GM12878 (cell line): ENCODE measurements around the gene PLEKHF1. TPM values are rescaled to one million over a fixed set of nuclear protein-coding genes. Genes with fewer than 3 reads are reported as not detected.

ENCODE experiments used
- ATAC-seq: fragments of 200-7000 bp; cut with Tn5 transposase; 3 replicates; pipeline ENCODE4 v1.9.1; 2020; ENCODE audit warnings: mild to moderate bottlenecking, moderate library complexity
- BruUV-seq: library from RNA; stranded (reverse); fragments of 400-500 nt; replicated peaks from 2 replicates; lab custom pipeline; 2021; lab: Mats Ljungman, UMichigan
- CTCF ChIA-PET: fragments of 300-600 bp; sonication (Branson Sonifier 250); formaldehyde crosslinking; extraction: SDS; loops from one replicate; lab custom pipeline; 2021; ENCODE audit warnings: inconsistent platforms; lab: Yijun Ruan, JAX
- POLR2A ChIA-PET: fragments of 350-600 bp; formaldehyde crosslinking; extraction: SDS; loops from one replicate; lab custom pipeline; 2021; ENCODE audit warnings: inconsistent platforms; lab: Charles Lee
- RAD21 ChIA-PET: fragments of 300-600 bp; sonication (Branson Sonifier 250); formaldehyde crosslinking; loops from one replicate; lab custom pipeline; 2023; ENCODE audit warnings: antibody characterized with exemption; ENCODE audit not compliant: unreplicated experiment; lab: Charles Lee
- SMC1A ChIA-PET: fragments of 300-600 bp; sonication (Branson Sonifier 250); formaldehyde crosslinking; loops from one replicate; lab custom pipeline; 2023; ENCODE audit not compliant: unreplicated experiment, uncharacterized antibody; lab: Charles Lee
- DNase-seq: peaks from one replicate; pipeline ENCODE4 v3.0.0-alpha.2; 2011; ENCODE audit warnings: low read depth, low spot score
- FAIRE-seq: peaks from 3 replicates; lab custom pipeline; 2011; peaks lifted over from hg19 to GRCh38; lab: Jason Lieb, UNC
- H2AFZ ChIP-seq: 2 replicates; pipeline ENCODE4 v1.6.0; 2011; ENCODE audit warnings: low read depth, low read length, control low read depth; ENCODE audit not compliant: control insufficient read depth
- H3K27ac ChIP-seq: 2 replicates; pipeline ENCODE4 v1.5.1; 2011; ENCODE audit warnings: control low read depth; ENCODE audit not compliant: control insufficient read depth, insufficient read depth
- H3K27me3 ChIP-seq, 2 experiments: replicated peaks in 1 of 2; 2 replicates each; pipeline versions ENCODE4 v1.6.0 to v1.6.1; 2011; ENCODE audit warnings: low read length in 1 of 2; ENCODE audit not compliant: control insufficient read depth in 2 of 2, insufficient read depth in 2 of 2
- H3K36me3 ChIP-seq, 2 experiments: 2 replicates each; pipeline ENCODE4 v1.5.1; 2011; ENCODE audit warnings: low read length in 1 of 2; ENCODE audit not compliant: control insufficient read depth in 2 of 2, insufficient read depth in 2 of 2
- H3K4me1 ChIP-seq: 2 replicates; pipeline ENCODE4 v1.6.1; 2011; ENCODE audit warnings: mild to moderate bottlenecking, low read length, moderate library complexity, mixed read lengths; ENCODE audit not compliant: control insufficient read depth, insufficient read depth
- H3K4me2 ChIP-seq: 2 replicates; pipeline ENCODE4 v1.6.0; 2011; ENCODE audit warnings: control low read depth; ENCODE audit not compliant: control insufficient read depth, insufficient read depth
- H3K4me3 ChIP-seq: fragments of 200-600 bp; sonication (generic); 2 replicates; pipeline ENCODE4 v1.5.1; 2016
- H3K79me2 ChIP-seq: 2 replicates; pipeline ENCODE4 v1.6.0; 2011; ENCODE audit warnings: low read length; ENCODE audit not compliant: control insufficient read depth, insufficient read depth
- H3K9ac ChIP-seq: 2 replicates; pipeline ENCODE4 v1.8.0; 2011; ENCODE audit warnings: low read length, control low read depth, mixed read lengths; ENCODE audit not compliant: control insufficient read depth, insufficient read depth
- H3K9me3 ChIP-seq: replicated peaks from 3 replicates; pipeline ENCODE4 v1.5.1; 2011; ENCODE audit warnings: mild to moderate bottlenecking, low read length; ENCODE audit not compliant: control insufficient read depth, insufficient read depth
- H4K20me1 ChIP-seq: 2 replicates; pipeline ENCODE4 v1.6.0; 2011; ENCODE audit not compliant: control insufficient read depth, insufficient read depth
- BACH1 ChIP-seq: fragments of 450-650 bp; IDR thresholded peaks from 2 replicates; pipeline ENCODE4 v1.6.1; 2017; ENCODE audit warnings: mild to moderate bottlenecking, borderline replicate concordance
- CBX3 ChIP-seq: fragments of 200-600 bp; sonication (generic); IDR thresholded peaks from 2 replicates; pipeline ENCODE4 v1.6.1; 2016; ENCODE audit warnings: low read depth, borderline replicate concordance
- CBX5 ChIP-seq: sonication (generic); IDR thresholded peaks from 2 replicates; pipeline ENCODE4 v1.6.1; 2016; ENCODE audit warnings: low read depth, moderate library complexity, mild to moderate bottlenecking, inconsistent platforms
- CEBPB ChIP-seq, 2 experiments: fragments of 150-350 bp in 1 of 2; IDR thresholded peaks; 2 replicates each; pipeline ENCODE4 v1.6.1; 2012 to 2014; ENCODE audit warnings: low read depth in 2 of 2, low read length in 2 of 2, borderline replicate concordance in 1 of 2, inconsistent platforms in 1 of 2
- CTCF ChIP-seq, 3 experiments: IDR thresholded peaks in 2 of 3; conservative IDR thresholded peaks in 1 of 3; 2 replicates each; pipeline ENCODE4 v1.5.1; 2011; ENCODE audit warnings: low read depth in 3 of 3, low read length in 3 of 3, mild to moderate bottlenecking in 3 of 3, control low read depth in 2 of 3, moderate library complexity in 2 of 3, inconsistent platforms in 1 of 3, mixed read lengths in 1 of 3; ENCODE audit not compliant: control insufficient read depth in 2 of 3, insufficient read depth in 1 of 3; ENCODE audit errors: extremely low read depth in 1 of 3
- HDAC6 ChIP-seq: fragments of 200-600 bp; sonication (generic); IDR thresholded peaks from one replicate; pipeline ENCODE4 v1.8.0; 2017; ENCODE audit warnings: antibody characterized with exemption; ENCODE audit not compliant: unreplicated experiment
- IKZF1 ChIP-seq: fragments of 450-650 bp; conservative IDR thresholded peaks from 2 replicates; pipeline ENCODE4 v1.6.1; 2017; ENCODE audit warnings: antibody characterized with exemption, mild to moderate bottlenecking
- IRF4 ChIP-seq: IDR thresholded peaks from 2 replicates; pipeline ENCODE4 v1.6.1; 2011; ENCODE audit warnings: low read depth, low read length
- KLF5 ChIP-seq: fragments of 450-650 bp; IDR thresholded peaks from 2 replicates; pipeline ENCODE4 v1.6.1; 2014; ENCODE audit warnings: mild to moderate bottlenecking; ENCODE audit not compliant: partially characterized antibody
- NR2C2 ChIP-seq: IDR thresholded peaks from 2 replicates; pipeline ENCODE4 v1.6.1; 2011; ENCODE audit warnings: borderline replicate concordance, low read depth; ENCODE audit not compliant: control insufficient read depth, insufficient read length
- RAD21 ChIP-seq: IDR thresholded peaks from 2 replicates; pipeline ENCODE4 v1.6.1; 2011; ENCODE audit warnings: mild to moderate bottlenecking, low read depth, low read length, moderate library complexity; ENCODE audit not compliant: insufficient read depth
- SMC3 ChIP-seq: IDR thresholded peaks from 2 replicates; pipeline ENCODE4 v1.6.1; 2011; ENCODE audit warnings: low read length, improper control_type of control experiment, borderline replicate concordance
- YY1 ChIP-seq: IDR thresholded peaks from 2 replicates; pipeline ENCODE4 v1.6.1; 2011; ENCODE audit warnings: low read depth, mild to moderate bottlenecking, low read length
- WGBS: methylation state at CpG from one replicate; pipeline ENCODE4 v1.1.6; 2016; ENCODE audit warnings: low lambda C conversion rate; ENCODE audit not compliant: insufficient replicate concordance, insufficient coverage; ENCODE audit errors: missing lambda C conversion rate; 5-methylcytosine and 5-hydroxymethylcytosine counted together
- in situ Hi-C: fragments of 300-500 bp; cut with MboI; formaldehyde crosslinking; loops from 9 replicates; pipeline ENCODE4 v1.14.3; 2018; ENCODE audit warnings: mixed read lengths
- intact Hi-C: fragments of 100-400 bp; cut with micrococcal nuclease; formaldehyde crosslinking; loops from one replicate; pipeline ENCODE4 v1.14.2; 2022; ENCODE audit not compliant: unreplicated experiment
- polyA plus RNA-seq, 11 experiments: library from polyadenylated mRNA; depleted of rRNA in 4 of 11; unstranded in 6 of 11; stranded (reverse) in 5 of 11; fragments of >200 nt; fragmentation: Nextera tagmentation in 4 of 11; fragmentation: Illumina TruSeq in 1 of 11; extraction: Ambion mirVana in 4 of 11; extraction: Trizol in 1 of 11; gene quantifications; 1 replicate in 1 of 11; 2 replicates in 10 of 11; pipeline versions ENCODE4 v1.2.1 to v1.2.3, GENCODE V29; 2011 to 2016; ENCODE audit warnings: inconsistent platforms in 2 of 11, missing spikeins in 2 of 11, low read depth in 1 of 11
- total RNA-seq, 4 experiments: library from RNA; depleted of rRNA in 3 of 4; stranded (reverse); fragments of >200 nt in 3 of 4; fragmentation: Illumina TruSeq in 1 of 4; extraction: Trizol in 1 of 4; gene quantifications; 2 replicates each; pipeline versions ENCODE4 v1.2.1 to v1.2.3, GENCODE V29; 2013 to 2021
- TF ChIP-seq, protein P1 (sequence below): IDR thresholded peaks from 2 replicates; pipeline ENCODE4 v1.6.1; 2012; ENCODE audit warnings: low read depth, low read length, improper control_type of control experiment

The PLEKHF1 gene
- total and polyA plus RNA-seq, 10 of the 15 experiments (the other 5 are each of a cell fraction or from before 2014, with no cell fraction given) = 0.10 to 20.3 (median 15.3) TPM

- ChIA-PET RAD21 (interaction anchor here (0.6 to 1.8 kb wide), 4 partner anchors 24 to 81 kb away, joined by 3 to 8 read pairs (median 4); partner anchors contain the start of gene C19orf12), CTCF (interaction anchor here (0.7 to 7.2 kb wide), 8 partner anchors 13 to 92 kb away, joined by 3 to 112 read pairs (median 3); partner anchors contain the start of gene POP4), POLR2A (no interaction called here), SMC1A (interaction anchor here (1.2 to 4.3 kb wide), 2 partner anchors 25 to 80 kb away, joined by 4 to 26 read pairs; partner anchors contain the start of gene PLEKHF1)
- intact Hi-C loops = loop anchor here (1.0 kb wide), 1 partner anchor 81 kb away; no protein-coding TSS in a partner anchor
- no peaks in the 10 kb centered on the region for H3K36me3 ChIP-seq
- no peaks in the 10 kb centered on the region for H3K79me2 ChIP-seq
- in situ Hi-C loops = loop anchor here (5.0 kb wide), 1 partner anchor 84 kb away; the partner anchor contains the start of gene POP4
- FAIRE-seq (peak; percentile 87), DNase-seq (no peak), ATAC-seq (peak; percentile 75)
- H3K9me3 ChIP-seq = peaks cover 5% of the 10 kb centered on the region; the same call in 2 of the 3 replicates
- H4K20me1 ChIP-seq = no peaks in the 10 kb centered on the region
- no peak overlapping the region for H3K4me3 ChIP-seq
- no peak overlapping the region for H3K4me2 ChIP-seq
- peak overlapping the region; percentile 77 for H2AFZ ChIP-seq
- no peaks in the 10 kb centered on the region; the same call in 1 of the 2 replicates for H3K4me1 ChIP-seq
- WGBS = 45% methylated on average over 2 of the region's 2 CpGs
- BruUV-seq = no TSS peak
- H3K27ac ChIP-seq = peak overlapping the region; percentile 54; the same call in 1 of the 2 replicates
- TF ChIP-seq, protein P1, sequence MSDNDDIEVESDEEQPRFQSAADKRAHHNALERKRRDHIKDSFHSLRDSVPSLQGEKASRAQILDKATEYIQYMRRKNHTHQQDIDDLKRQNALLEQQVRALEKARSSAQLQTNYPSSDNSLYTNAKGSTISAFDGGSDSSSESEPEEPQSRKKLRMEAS = no peak
- peak; percentile 68 for TF ChIP-seq SMC3
- no peak for TF ChIP-seq NR2C2
- TF ChIP-seq BACH1 = peak; percentile 91; the same call in 1 of the 2 replicates
- TF ChIP-seq IRF4 = 0 out of 2 replicates have a peak, but pooled peaks have one; percentile 9
- TF ChIP-seq YY1 = peak; percentile 67; the same call in 1 of the 2 replicates
- peak; percentile 76 for TF ChIP-seq RAD21
- TF ChIP-seq HDAC6 = no peak
- no peak for TF ChIP-seq CEBPB (IDR thresholded peaks at IDR 0.05; ENCODE audit: borderline replicate concordance in 1 of 2, low read depth in 2 of 2, low read length in 2 of 2)
- peak; percentile 90 for TF ChIP-seq CBX5
- TF ChIP-seq KLF5 = peak; percentile 15
- TF ChIP-seq CBX3 = no peak
- TF ChIP-seq CTCF (IDR thresholded peaks at IDR 0.05 in 2 of 3, conservative IDR thresholded peaks at IDR 0.05 in 1 of 3; ENCODE audit: control insufficient read depth in 2 of 3, extremely low read depth in 1 of 3, insufficient read depth in 1 of 3, low read depth in 3 of 3, low read length in 3 of 3) = peak; percentile 38 to 57 (median 43); a peak in 4 of 6 replicates
- TF ChIP-seq IKZF1 = peak; percentile 29; the same call in 1 of the 2 replicates
- no peak overlapping the region for H3K9ac ChIP-seq
- no peaks in the 10 kb centered on the region for H3K27me3 ChIP-seq
These were observed 25.6 kb downstream of the PLEKHF1 start for GRCh38 chr19:29690842-29691241.
